HL-60 (cell line): ENCODE data around the gene MYOZ2.

Experiments used
- DNase-seq, 2 experiments: peaks; one replicate each; pipeline ENCODE4 v3.0.0-alpha.2; 2010 to 2020; ENCODE audit warnings: low read depth in 1 of 2, low spot score in 1 of 2
- H3K27ac ChIP-seq: fragments of 250-450 bp; sonication (Bioruptor Pico); replicated peaks from 2 replicates; pipeline ENCODE4 v1.5.1; 2020; ENCODE audit warnings: mild to moderate bottlenecking, moderate library complexity
- H3K27me3 ChIP-seq: fragments of 250-450 bp; sonication (Bioruptor Pico); 2 replicates; pipeline ENCODE4 v1.5.1; 2021; ENCODE audit warnings: mild to moderate bottlenecking, moderate library complexity; ENCODE audit not compliant: insufficient read depth, poor library complexity, severe bottlenecking
- H3K4me3 ChIP-seq: replicated peaks from 2 replicates; pipeline ENCODE4 v1.5.1; 2011; ENCODE audit warnings: mild to moderate bottlenecking, control low read depth, low read length; ENCODE audit not compliant: insufficient read depth
- CTCF ChIP-seq: IDR thresholded peaks from one replicate; pipeline ENCODE4 v1.5.1; 2011; ENCODE audit warnings: low read length, control low read depth, inconsistent platforms; ENCODE audit not compliant: insufficient read depth
- GABPA ChIP-seq: IDR thresholded peaks from 2 replicates; pipeline ENCODE4 v1.6.1; 2012; ENCODE audit warnings: low read depth
- POLR2AphosphoS5 ChIP-seq: IDR thresholded peaks from 2 replicates; pipeline ENCODE4 v1.6.1; 2012; ENCODE audit warnings: low read depth
- SPI1 ChIP-seq: IDR thresholded peaks from 2 replicates; pipeline ENCODE4 v1.6.1; 2012; ENCODE audit warnings: low read depth, mild to moderate bottlenecking, borderline replicate concordance
- TF ChIP-seq, protein P1 (sequence below): IDR thresholded peaks from 2 replicates; pipeline ENCODE4 v1.6.1; 2012; ENCODE audit warnings: low read depth; ENCODE audit not compliant: insufficient replicate concordance

MYOZ2 gene

DNA sequence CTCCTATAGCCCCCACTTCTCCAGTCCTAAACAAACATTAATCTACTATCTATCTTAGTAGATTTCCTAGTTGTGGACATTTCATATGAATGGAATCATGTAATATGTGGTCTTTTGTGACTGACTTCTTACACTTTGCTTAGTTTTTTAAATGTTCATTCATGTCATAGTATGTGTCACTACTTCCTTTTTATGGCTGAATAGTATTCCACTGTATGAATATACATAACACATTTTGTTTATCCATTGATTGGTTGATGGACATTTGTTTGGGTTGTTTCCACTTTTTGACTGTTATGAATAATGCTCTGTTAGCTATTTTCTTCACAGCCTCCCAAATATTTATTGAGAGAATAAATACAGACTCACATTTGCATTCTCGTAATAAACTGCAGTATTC, 96.7 kb downstream of the MYOZ2 start:
- no peak for DNase-seq
- TF ChIP-seq POLR2AphosphoS5 (no peak), SPI1 (no peak), GABPA (no peak), CTCF (no peak)
- TF ChIP-seq, protein P1, sequence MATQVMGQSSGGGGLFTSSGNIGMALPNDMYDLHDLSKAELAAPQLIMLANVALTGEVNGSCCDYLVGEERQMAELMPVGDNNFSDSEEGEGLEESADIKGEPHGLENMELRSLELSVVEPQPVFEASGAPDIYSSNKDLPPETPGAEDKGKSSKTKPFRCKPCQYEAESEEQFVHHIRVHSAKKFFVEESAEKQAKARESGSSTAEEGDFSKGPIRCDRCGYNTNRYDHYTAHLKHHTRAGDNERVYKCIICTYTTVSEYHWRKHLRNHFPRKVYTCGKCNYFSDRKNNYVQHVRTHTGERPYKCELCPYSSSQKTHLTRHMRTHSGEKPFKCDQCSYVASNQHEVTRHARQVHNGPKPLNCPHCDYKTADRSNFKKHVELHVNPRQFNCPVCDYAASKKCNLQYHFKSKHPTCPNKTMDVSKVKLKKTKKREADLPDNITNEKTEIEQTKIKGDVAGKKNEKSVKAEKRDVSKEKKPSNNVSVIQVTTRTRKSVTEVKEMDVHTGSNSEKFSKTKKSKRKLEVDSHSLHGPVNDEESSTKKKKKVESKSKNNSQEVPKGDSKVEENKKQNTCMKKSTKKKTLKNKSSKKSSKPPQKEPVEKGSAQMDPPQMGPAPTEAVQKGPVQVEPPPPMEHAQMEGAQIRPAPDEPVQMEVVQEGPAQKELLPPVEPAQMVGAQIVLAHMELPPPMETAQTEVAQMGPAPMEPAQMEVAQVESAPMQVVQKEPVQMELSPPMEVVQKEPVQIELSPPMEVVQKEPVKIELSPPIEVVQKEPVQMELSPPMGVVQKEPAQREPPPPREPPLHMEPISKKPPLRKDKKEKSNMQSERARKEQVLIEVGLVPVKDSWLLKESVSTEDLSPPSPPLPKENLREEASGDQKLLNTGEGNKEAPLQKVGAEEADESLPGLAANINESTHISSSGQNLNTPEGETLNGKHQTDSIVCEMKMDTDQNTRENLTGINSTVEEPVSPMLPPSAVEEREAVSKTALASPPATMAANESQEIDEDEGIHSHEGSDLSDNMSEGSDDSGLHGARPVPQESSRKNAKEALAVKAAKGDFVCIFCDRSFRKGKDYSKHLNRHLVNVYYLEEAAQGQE = no peak
- Histone ChIP-seq H3K4me3 (no peak overlapping the region), H3K27ac (no peak overlapping the region), H3K27me3 (no peaks in the 10 kb centered on the region)

DNA sequence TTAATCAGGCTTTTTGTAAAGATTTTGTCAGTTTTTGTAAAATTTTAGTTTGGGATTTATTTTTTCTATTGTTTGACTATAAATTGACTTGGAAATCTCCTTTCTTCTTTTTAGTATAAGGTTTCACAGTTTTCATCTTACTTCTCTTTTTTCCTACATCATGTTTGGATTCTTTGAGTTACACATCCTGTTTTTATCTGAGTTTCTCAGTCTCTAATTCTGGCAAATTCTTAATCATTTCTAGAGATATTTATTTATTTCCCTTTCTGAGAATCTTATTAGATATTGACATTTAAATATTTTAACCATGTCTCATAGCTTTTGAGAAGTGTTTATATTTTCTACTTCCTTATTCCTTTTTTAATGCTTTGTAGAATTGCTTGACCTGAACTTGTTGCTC, 97.6 kb downstream of the MYOZ2 start:
- no peak overlapping the region for H3K27ac ChIP-seq
- H3K4me3 ChIP-seq = no peak overlapping the region
- TF ChIP-seq POLR2AphosphoS5 (no peak), GABPA (no peak), CTCF (no peak), SPI1 (no peak)
- TF ChIP-seq, protein P1 = no peak
- no peak for DNase-seq
- no peaks in the 10 kb centered on the region for H3K27me3 ChIP-seq

DNA sequence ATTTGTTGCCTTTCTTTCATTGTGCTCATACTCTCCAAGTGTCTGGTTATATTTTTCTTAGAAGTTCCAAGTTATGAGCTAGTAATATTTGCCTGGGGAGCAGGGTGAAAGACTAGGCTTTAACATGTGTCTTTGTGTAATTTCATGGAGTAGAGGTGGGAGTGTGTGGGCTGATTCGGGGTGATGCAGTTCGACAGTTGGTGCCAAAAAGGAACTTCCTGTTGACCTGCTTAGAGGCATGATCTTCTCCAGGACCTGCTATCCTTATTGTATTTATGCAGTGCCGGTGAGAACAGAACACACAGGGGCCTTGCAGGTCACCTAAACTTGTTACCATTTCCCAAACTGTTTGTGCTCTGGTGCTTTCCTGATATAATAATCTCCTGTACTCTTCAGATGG, 98.1 kb downstream of the MYOZ2 start:
- H3K27me3 ChIP-seq = no peaks in the 10 kb centered on the region
- DNase-seq = peak in 1 of 2 experiments; percentile 14
- H3K27ac ChIP-seq = no peak overlapping the region
- H3K4me3 ChIP-seq = no peak overlapping the region
- TF ChIP-seq, protein P1 = no peak
- TF ChIP-seq POLR2AphosphoS5 = no peak

GRCh38 chr4:119237201-119237600, 101.6 kb downstream of the MYOZ2 start:
- Histone ChIP-seq H3K27me3 (no peaks in the 10 kb centered on the region), H3K4me3 (no peak overlapping the region), H3K27ac (no peak overlapping the region)
- TF ChIP-seq, protein P1 = no peak
- TF ChIP-seq SPI1 (no peak), GABPA (no peak), CTCF (no peak), POLR2AphosphoS5 (no peak)
- no peak for DNase-seq
